Measurements from ENCODE around the gene NUP85.
"Not testable (repeated sequence)": the region's sequence is repeated elsewhere in the genome, so short reads cannot be mapped to it uniquely, and the experiment has no call there.

The NUP85 gene, protein sequence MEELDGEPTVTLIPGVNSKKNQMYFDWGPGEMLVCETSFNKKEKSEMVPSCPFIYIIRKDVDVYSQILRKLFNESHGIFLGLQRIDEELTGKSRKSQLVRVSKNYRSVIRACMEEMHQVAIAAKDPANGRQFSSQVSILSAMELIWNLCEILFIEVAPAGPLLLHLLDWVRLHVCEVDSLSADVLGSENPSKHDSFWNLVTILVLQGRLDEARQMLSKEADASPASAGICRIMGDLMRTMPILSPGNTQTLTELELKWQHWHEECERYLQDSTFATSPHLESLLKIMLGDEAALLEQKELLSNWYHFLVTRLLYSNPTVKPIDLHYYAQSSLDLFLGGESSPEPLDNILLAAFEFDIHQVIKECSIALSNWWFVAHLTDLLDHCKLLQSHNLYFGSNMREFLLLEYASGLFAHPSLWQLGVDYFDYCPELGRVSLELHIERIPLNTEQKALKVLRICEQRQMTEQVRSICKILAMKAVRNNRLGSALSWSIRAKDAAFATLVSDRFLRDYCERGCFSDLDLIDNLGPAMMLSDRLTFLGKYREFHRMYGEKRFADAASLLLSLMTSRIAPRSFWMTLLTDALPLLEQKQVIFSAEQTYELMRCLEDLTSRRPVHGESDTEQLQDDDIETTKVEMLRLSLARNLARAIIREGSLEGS

DNA sequence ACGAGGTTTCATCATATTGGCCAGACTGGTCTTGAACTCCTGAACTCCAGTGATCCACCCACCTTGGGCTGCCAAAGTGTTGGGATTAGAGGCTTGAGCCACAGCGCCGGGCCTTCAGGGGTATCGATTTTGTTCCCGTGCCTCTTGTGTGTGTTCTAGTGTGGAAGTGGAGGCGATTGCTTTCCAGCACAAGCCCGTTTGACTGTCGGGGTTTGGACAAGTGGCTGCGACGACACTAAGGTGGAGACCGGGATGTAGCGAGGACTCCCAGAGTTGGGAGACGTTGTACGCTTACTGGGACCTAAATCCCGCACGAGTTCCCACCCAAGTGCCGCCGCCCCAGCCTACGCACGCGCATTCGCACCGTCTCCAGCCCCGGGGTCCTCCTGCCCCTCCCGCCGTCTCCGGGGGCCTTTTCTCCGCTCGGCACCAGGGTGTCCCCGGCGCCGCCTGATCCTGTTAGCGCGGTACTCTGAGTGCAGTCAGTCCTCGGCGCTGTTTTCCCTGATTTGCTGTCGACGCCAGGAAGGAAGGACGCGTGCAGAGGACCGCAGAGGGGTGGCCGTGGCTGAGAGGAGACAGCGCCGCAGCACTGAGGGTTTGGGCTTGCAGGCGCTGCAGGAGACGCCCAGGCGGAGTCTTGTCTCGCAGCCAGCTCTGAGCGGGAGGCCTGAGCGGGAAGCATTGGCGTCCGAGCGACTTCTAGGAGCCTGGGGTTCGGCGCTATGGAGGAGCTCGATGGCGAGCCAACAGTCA lies at the start of gene NUP85:
NUP85 (plus strand) TSS at position 643 of the 756 bp plus-strand sequence; CDS start at position 726, 83 bp downstream.
- TF ChIP-seq CTCF (IDR thresholded peaks at IDR 0.05; ENCODE audit: low read depth, low read length, missing control alignments), result no peak
- Histone ChIP-seq H3K4me3 (ENCODE audit: low read depth, low read length) (peak within 1 kb of the TSS; percentile 100), H3K27me3 (replicated peaks) (no peaks in the 10 kb centered on the region), H3K36me3 (replicated peaks) (peaks cover 4% of the 10 kb centered on the region), H3K27ac (peak within 1 kb of the TSS; percentile 98)
- DNase-seq, result peak; percentile 86
- in situ Hi-C loops (cut with HindIII; ENCODE audit: low pct_ligation_motif_present, low sequenced_read_pairs), result no loop called here

DNA sequence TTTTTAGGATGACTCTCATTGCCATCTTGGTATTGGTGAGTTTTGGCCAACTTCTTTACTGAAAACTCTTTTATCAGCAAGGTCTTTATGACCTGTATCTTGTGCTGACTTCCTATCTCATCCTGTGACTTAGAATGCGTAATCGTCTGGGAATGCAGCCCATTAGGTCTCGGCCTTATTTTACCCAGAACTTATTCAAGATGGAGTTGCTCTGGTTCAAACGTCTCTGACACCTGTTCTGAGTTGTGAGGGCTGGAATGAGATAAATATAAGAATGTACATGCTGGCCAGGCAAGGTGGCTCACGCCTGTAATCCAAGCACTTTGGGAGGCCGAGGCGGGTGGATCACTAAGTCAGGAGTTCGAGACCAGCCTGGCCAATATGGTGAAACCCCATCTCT lies 47.0 kb upstream of the NUP85 start:
- DNase-seq; H3K36me3 ChIP-seq (replicated peaks); H3K4me3 ChIP-seq (ENCODE audit: low read depth, low read length); in situ Hi-C loops (cut with HindIII; ENCODE audit: low pct_ligation_motif_present, low sequenced_read_pairs); H3K27me3 ChIP-seq (replicated peaks): not testable (repeated sequence)
- peak overlapping the region; percentile 85 for H3K27ac ChIP-seq

GRCh38 chr17:75159196-75160031 lies 46.1 kb upstream of the NUP85 start:
- no peak for TF ChIP-seq CTCF (IDR thresholded peaks at IDR 0.05; ENCODE audit: low read depth, low read length, missing control alignments)
- H3K36me3 ChIP-seq (replicated peaks), result no peaks in the 10 kb centered on the region
- in situ Hi-C loops (cut with HindIII; ENCODE audit: low pct_ligation_motif_present, low sequenced_read_pairs), result no loop called here
- H3K4me3 ChIP-seq (ENCODE audit: low read depth, low read length), result no peak overlapping the region
- H3K27ac ChIP-seq, result peak overlapping the region; percentile 85
- DNase-seq, result peak; percentile 78
- H3K27me3 ChIP-seq (replicated peaks), result no peaks in the 10 kb centered on the region

- no peaks in the 10 kb centered on the region for H3K36me3 ChIP-seq (replicated peaks)
- H3K27ac ChIP-seq, result peak overlapping the region; percentile 85
- H3K27me3 ChIP-seq (replicated peaks), result no peaks in the 10 kb centered on the region
- no peak overlapping the region for H3K4me3 ChIP-seq (ENCODE audit: low read depth, low read length)
- in situ Hi-C loops (cut with HindIII; ENCODE audit: low pct_ligation_motif_present, low sequenced_read_pairs), result no loop called here
- no peak for TF ChIP-seq CTCF (IDR thresholded peaks at IDR 0.05; ENCODE audit: low read depth, low read length, missing control alignments)
- no peak for DNase-seq
Observed at GRCh38 chr17:75160211-75160610, 45.3 kb upstream of the NUP85 start.

DNA sequence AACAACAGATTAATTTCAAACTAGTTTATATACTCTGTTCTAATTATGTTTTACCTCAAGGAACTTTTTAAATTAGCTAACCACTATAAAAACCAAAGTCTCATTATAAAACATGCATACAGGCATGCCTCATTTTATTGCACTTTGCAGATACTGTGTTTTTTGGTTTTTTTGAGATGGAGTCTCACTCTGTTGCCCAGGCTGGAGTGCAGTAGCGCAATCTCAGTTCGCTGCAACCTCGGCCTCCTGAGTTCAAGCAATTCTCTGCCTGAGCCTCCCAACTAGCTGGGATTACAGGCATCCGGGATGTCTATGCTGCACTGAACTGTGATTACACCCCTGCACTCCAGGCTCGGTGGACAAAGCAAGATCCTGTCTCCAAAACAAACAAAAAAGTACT lies 42.4 kb upstream of the NUP85 start:
- in situ Hi-C loops (cut with HindIII; ENCODE audit: low pct_ligation_motif_present, low sequenced_read_pairs), result no loop called here
- H3K36me3 ChIP-seq (replicated peaks), result peaks cover 16% of the 10 kb centered on the region
- H3K27ac ChIP-seq, result no peak overlapping the region
- no peak for DNase-seq
- no peak for TF ChIP-seq CTCF (IDR thresholded peaks at IDR 0.05; ENCODE audit: low read depth, low read length, missing control alignments)
- no peaks in the 10 kb centered on the region for H3K27me3 ChIP-seq (replicated peaks)
- H3K4me3 ChIP-seq (ENCODE audit: low read depth, low read length), result no peak overlapping the region

DNA sequence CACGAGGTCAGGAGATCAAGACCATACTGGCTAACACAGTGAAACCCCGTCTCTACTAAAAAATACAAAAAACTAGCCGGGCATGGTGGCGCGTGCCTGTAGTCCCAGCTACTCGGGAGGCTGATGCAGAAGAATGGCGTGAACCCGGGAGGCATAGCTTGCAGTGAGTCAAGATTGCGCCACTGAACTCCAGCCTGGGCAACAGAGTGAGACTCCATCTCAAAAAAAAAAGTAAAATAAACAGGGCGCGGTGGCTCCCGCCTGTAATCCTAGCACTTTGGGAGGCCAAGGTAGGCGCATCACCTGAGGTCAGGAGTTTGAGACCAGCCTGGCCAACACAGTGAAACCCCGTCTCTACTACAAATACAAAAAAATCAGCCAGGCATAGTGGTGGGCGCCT lies 40.9 kb upstream of the NUP85 start:
- in situ Hi-C loops (cut with HindIII; ENCODE audit: low pct_ligation_motif_present, low sequenced_read_pairs), result not testable (repeated sequence)

More for the DNA sequence above, 40.9 kb upstream of the NUP85 start:
- H3K4me3 ChIP-seq (ENCODE audit: low read depth, low read length); H3K27ac ChIP-seq; DNase-seq; H3K27me3 ChIP-seq (replicated peaks): not testable (repeated sequence)
- H3K36me3 ChIP-seq (replicated peaks), result peaks cover 25% of the 10 kb centered on the region

Data from brain microvascular endothelial cell (primary cell).